H54 (cell line): ENCODE results near the gene PPFIA4.

Source experiments
- DNase-seq: peaks from one replicate; pipeline ENCODE4 v3.0.0; 2011; ENCODE audit warnings: low spot score, mixed read lengths; ENCODE audit not compliant: insufficient read length
- FAIRE-seq: peaks from 3 replicates; lab custom pipeline; 2011; peaks lifted over from hg19 to GRCh38; lab: Jason Lieb, UNC
- POLR2A ChIP-seq: IDR thresholded peaks from 2 replicates; pipeline ENCODE4 v1.6.1; 2011; ENCODE audit warnings: low read depth, mild to moderate bottlenecking, low read length

PPFIA4 gene

GRCh38 chr1:203049576-203050180 lies 23.4 kb downstream of the PPFIA4 start:
- no peak for DNase-seq
- FAIRE-seq = no peak
- no peak for TF ChIP-seq POLR2A

GRCh38 chr1:203050826-203051225 lies 24.5 kb downstream of the PPFIA4 start:
- FAIRE-seq (no peak), DNase-seq (no peak)
- TF ChIP-seq POLR2A = no peak

- no peak for TF ChIP-seq POLR2A
- FAIRE-seq (no peak), DNase-seq (no peak)
Observed at GRCh38 chr1:203051841-203052324, 25.6 kb downstream of the PPFIA4 start.

GRCh38 chr1:203052601-203053000 lies 26.3 kb downstream of the PPFIA4 start:
- no peak for FAIRE-seq
- no peak for DNase-seq
- TF ChIP-seq POLR2A = no peak

- FAIRE-seq = no peak
- no peak for DNase-seq
- no peak for TF ChIP-seq POLR2A
Observed at GRCh38 chr1:203054184-203054583, 27.9 kb downstream of the PPFIA4 start.

GRCh38 chr1:203054642-203055041 lies 28.4 kb downstream of the PPFIA4 start:
- DNase-seq (no peak), FAIRE-seq (no peak)
- TF ChIP-seq POLR2A = no peak

GRCh38 chr1:203055161-203055799 lies 29.0 kb downstream of the PPFIA4 start:
- DNase-seq (no peak), FAIRE-seq (no peak)
- no peak for TF ChIP-seq POLR2A

- no peak for DNase-seq
- no peak for FAIRE-seq
- no peak for TF ChIP-seq POLR2A
Observed at GRCh38 chr1:203056012-203056411, 29.7 kb downstream of the PPFIA4 start.

- no peak for TF ChIP-seq POLR2A
- FAIRE-seq (no peak), DNase-seq (no peak)
Observed at GRCh38 chr1:203056516-203056915, 30.2 kb downstream of the PPFIA4 start.

- DNase-seq (no peak), FAIRE-seq (no peak)
- TF ChIP-seq POLR2A = no peak
Observed at GRCh38 chr1:203057911-203058675, 31.8 kb downstream of the PPFIA4 start.

- no peak for FAIRE-seq
- DNase-seq = no peak
- no peak for TF ChIP-seq POLR2A
Observed at GRCh38 chr1:203058676-203058935, 32.3 kb downstream of the PPFIA4 start.

- FAIRE-seq (no peak), DNase-seq (no peak)
- TF ChIP-seq POLR2A = no peak
Observed at GRCh38 chr1:203059485-203059884, 33.2 kb downstream of the PPFIA4 start.

GRCh38 chr1:203060115-203060514 lies 33.8 kb downstream of the PPFIA4 start:
- no peak for TF ChIP-seq POLR2A
- FAIRE-seq = no peak
- no peak for DNase-seq

- no peak for FAIRE-seq
- no peak for TF ChIP-seq POLR2A
- no peak for DNase-seq
Observed at GRCh38 chr1:203063287-203063686, 37.0 kb downstream of the PPFIA4 start.
